ENCODE results near the gene EFCAB8.

The EFCAB8 gene

DNA sequence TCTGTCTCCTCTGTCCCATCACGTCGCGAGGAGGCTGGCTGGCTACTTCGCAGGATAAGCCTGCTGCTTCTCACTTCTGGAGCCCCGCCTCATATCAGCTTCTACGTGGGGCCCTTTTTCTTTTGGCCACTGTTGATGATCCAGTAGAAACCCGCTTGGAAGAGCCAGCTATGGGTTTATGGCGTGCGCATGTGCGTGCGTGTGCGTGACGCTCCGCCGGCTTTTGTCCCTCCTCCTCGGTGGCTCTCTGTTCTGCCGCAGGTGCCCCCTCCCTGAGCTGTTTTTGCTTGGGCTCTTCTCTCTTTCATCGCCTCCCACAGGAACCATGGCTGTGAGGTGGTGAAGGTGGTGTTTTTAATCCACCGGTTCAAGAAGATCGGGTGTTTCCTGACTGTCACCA is 26.5 kb downstream of the EFCAB8 start:
- H3K4me3 ChIP-seq (IDR thresholded peaks at IDR 0.05; ENCODE audit: insufficient read depth, low read depth, low read length), result no peak overlapping the region
- H3K36me3 ChIP-seq (ENCODE audit: insufficient read depth), result no peaks in the 10 kb centered on the region

DNA sequence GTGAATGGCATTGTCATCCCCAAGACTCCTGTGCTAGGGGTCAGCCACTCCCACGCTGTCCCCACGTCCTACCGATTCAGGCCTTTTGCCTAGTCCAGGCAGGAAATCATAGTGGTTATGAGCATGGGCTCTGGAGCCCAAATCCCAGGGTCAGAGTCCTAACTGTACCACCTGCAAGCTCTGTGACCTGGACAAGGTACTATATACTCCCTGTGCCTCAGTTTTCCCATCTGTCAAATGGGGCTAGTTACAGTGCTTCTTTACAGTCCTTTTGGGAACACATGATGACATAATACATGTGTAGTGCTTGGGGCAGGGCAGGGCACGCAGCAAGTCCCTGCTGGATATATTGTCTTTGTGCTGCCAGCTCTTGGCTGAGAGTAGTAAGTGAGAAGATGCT is 27.2 kb downstream of the EFCAB8 start:
- Histone ChIP-seq H3K36me3 (ENCODE audit: insufficient read depth) (no peaks in the 10 kb centered on the region), H3K9ac (no peak overlapping the region), H3K4me2 (no peak overlapping the region), H3K79me2 (ENCODE audit: insufficient read depth, low read depth) (no peaks in the 10 kb centered on the region), H4K20me1 (ENCODE audit: insufficient read depth) (no peaks in the 10 kb centered on the region), H3K27me3 (ENCODE audit: insufficient read depth, low read depth) (no peaks in the 10 kb centered on the region), H2AFZ (ENCODE audit: low read depth) (no peak overlapping the region), H3K27ac (no peak overlapping the region), H3K4me3 (IDR thresholded peaks at IDR 0.05; ENCODE audit: insufficient read depth, low read depth, low read length) (no peak overlapping the region), H3K4me1 (ENCODE audit: low read depth, poor library complexity, severe bottlenecking) (no peaks in the 10 kb centered on the region)
- TF ChIP-seq, protein P1, sequence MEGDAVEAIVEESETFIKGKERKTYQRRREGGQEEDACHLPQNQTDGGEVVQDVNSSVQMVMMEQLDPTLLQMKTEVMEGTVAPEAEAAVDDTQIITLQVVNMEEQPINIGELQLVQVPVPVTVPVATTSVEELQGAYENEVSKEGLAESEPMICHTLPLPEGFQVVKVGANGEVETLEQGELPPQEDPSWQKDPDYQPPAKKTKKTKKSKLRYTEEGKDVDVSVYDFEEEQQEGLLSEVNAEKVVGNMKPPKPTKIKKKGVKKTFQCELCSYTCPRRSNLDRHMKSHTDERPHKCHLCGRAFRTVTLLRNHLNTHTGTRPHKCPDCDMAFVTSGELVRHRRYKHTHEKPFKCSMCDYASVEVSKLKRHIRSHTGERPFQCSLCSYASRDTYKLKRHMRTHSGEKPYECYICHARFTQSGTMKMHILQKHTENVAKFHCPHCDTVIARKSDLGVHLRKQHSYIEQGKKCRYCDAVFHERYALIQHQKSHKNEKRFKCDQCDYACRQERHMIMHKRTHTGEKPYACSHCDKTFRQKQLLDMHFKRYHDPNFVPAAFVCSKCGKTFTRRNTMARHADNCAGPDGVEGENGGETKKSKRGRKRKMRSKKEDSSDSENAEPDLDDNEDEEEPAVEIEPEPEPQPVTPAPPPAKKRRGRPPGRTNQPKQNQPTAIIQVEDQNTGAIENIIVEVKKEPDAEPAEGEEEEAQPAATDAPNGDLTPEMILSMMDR (conservative IDR thresholded peaks at IDR 0.05; ENCODE audit: low read depth, low read length), result no peak

More for the DNA sequence above, 26.5 kb downstream of the EFCAB8 start:
- Histone ChIP-seq H3K27me3 (ENCODE audit: insufficient read depth, low read depth) (no peaks in the 10 kb centered on the region; the same call in 1 of the 2 replicates), H3K9ac (no peak overlapping the region), H4K20me1 (ENCODE audit: insufficient read depth) (no peaks in the 10 kb centered on the region), H2AFZ (ENCODE audit: low read depth) (no peak overlapping the region), H3K4me2 (no peak overlapping the region), H3K79me2 (ENCODE audit: insufficient read depth, low read depth) (no peaks in the 10 kb centered on the region), H3K27ac (no peak overlapping the region), H3K4me1 (ENCODE audit: low read depth, poor library complexity, severe bottlenecking) (no peaks in the 10 kb centered on the region)
- TF ChIP-seq, protein P1 (conservative IDR thresholded peaks at IDR 0.05; ENCODE audit: low read depth, low read length), result no peak

DNA sequence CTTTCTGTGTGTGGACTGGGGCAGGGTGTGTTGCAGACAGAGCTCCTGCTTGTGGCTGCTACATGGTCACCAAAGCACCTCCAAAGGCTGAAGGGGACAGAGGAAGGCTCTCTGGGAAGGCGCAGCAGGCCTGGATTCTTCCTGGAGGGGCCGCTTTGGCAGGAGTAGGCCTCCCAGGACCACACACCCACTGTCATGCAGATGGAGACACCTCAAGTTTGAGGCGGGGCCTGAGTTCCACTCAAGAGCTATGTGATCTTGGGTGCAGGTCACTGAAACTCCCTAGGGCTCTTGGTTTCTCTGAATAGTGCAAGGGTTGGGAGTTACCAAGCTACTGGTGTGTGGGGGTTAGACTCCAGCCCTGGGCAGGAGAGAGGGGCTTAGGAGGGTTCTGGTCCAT is 27.9 kb downstream of the EFCAB8 start:
- no peak overlapping the region for H3K4me3 ChIP-seq (IDR thresholded peaks at IDR 0.05; ENCODE audit: insufficient read depth, low read depth, low read length)
- TF ChIP-seq, protein P1 (conservative IDR thresholded peaks at IDR 0.05; ENCODE audit: low read depth, low read length), result no peak
- no peak overlapping the region for H3K4me2 ChIP-seq
- no peaks in the 10 kb centered on the region for H3K79me2 ChIP-seq (ENCODE audit: insufficient read depth, low read depth)
- no peaks in the 10 kb centered on the region for H3K36me3 ChIP-seq (ENCODE audit: insufficient read depth)
- no peak overlapping the region for H2AFZ ChIP-seq (ENCODE audit: low read depth)
- no peaks in the 10 kb centered on the region for H4K20me1 ChIP-seq (ENCODE audit: insufficient read depth)
- H3K27ac ChIP-seq, result no peak overlapping the region
- no peak overlapping the region for H3K9ac ChIP-seq
- H3K27me3 ChIP-seq (ENCODE audit: insufficient read depth, low read depth), result no peaks in the 10 kb centered on the region
- no peaks in the 10 kb centered on the region for H3K4me1 ChIP-seq (ENCODE audit: low read depth, poor library complexity, severe bottlenecking)

DNA sequence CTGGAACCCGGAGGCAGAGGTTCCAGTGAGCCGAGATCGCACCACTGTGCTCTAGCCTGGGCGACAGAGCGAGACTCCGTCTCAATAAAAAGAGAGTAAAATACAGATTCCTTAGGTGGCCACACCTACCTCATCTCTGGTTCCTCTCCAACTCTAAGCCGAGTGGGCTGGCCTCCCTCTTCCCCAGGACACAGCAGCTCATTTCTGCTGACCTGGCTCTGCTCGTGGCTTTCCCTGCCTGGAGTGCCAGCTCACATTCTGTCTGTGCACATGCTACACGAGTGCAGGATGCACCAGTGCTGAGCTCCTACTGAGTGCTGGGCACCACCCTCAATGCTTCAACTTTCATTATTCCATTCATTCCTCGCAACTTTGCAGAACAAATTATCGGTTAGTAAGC is 28.8 kb downstream of the EFCAB8 start:
- Histone ChIP-seq H3K4me1 (ENCODE audit: low read depth, poor library complexity, severe bottlenecking) (no peaks in the 10 kb centered on the region), H3K4me3 (IDR thresholded peaks at IDR 0.05; ENCODE audit: insufficient read depth, low read depth, low read length) (no peak overlapping the region), H2AFZ (ENCODE audit: low read depth) (no peak overlapping the region), H4K20me1 (ENCODE audit: insufficient read depth) (no peaks in the 10 kb centered on the region), H3K4me2 (no peak overlapping the region), H3K27ac (no peak overlapping the region), H3K9ac (no peak overlapping the region), H3K36me3 (ENCODE audit: insufficient read depth) (no peaks in the 10 kb centered on the region), H3K27me3 (ENCODE audit: insufficient read depth, low read depth) (no peaks in the 10 kb centered on the region), H3K79me2 (ENCODE audit: insufficient read depth, low read depth) (no peaks in the 10 kb centered on the region)
- TF ChIP-seq, protein P1 (conservative IDR thresholded peaks at IDR 0.05; ENCODE audit: low read depth, low read length), result no peak

Measured in KMS-11 (cell line).